ENCODE data around the gene PDZD2. TPM values are rescaled to one million over a fixed set of nuclear protein-coding genes. Genes with fewer than 3 reads are reported as not detected.

The PDZD2 gene
- total RNA-seq, 1 experiment from 2014 or later: 0.37 TPM

DNA sequence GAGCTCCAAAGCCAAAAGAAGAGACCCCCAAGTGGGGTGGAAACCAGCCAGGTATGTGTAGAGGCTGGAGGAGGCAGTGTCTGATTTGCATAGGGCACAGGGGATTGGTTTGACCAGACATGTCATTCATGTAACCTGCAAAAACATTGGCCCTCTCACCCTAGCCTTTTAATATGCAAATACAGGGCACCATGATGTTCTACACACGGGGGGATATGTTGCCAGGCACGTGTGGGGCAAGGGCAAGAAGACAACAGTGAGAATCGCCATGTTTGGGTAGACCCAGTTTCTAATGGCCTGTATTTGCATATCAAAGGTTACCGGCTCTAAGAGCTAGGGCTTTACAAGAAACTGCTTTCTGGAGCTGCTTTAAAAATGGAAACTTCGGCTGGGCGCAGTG is 326.3 kb downstream of the PDZD2 start:
- Histone ChIP-seq H3K9ac (ENCODE audit: low read length) (no peak overlapping the region), H3K9me2 (ENCODE audit: insufficient read depth) (no peaks in the 10 kb centered on the region), H3K27ac (ENCODE audit: low read depth, low read length) (no peak overlapping the region), H3K79me2 (ENCODE audit: insufficient read depth, low read length) (no peaks in the 10 kb centered on the region), H3K27me3 (ENCODE audit: insufficient read depth, low read length) (no peaks in the 10 kb centered on the region), H3K4me1 (ENCODE audit: control insufficient read depth in 1 of 2, insufficient read depth in 2 of 2, low read length in 2 of 2) (peaks cover 21 to 26% of the 10 kb centered on the region in 2 experiments), H3K4me3 (replicated peaks in 1 of 2; ENCODE audit: low read depth in 1 of 2, low read length in 2 of 2) (no peak overlapping the region), H3K4me2 (ENCODE audit: low read length) (no peak overlapping the region), H3K9me3 (ENCODE audit: control insufficient read depth in 1 of 2, insufficient read depth in 1 of 2, low read depth in 1 of 2, low read length in 2 of 2) (no peaks in the 10 kb centered on the region), H2AFZ (ENCODE audit: low read depth, low read length, poor library complexity, severe bottlenecking) (no peak overlapping the region), H4K20me1 (ENCODE audit: insufficient read depth) (no peaks in the 10 kb centered on the region), H3K36me3 (ENCODE audit: control insufficient read depth in 1 of 2, insufficient read depth in 2 of 2, low read length in 2 of 2) (no peaks in the 10 kb centered on the region)
- POLR2A ChIA-PET: no interaction called here
- TF ChIP-seq RAD21 (IDR thresholded peaks at IDR 0.05; ENCODE audit: low read depth): no peak
- no peak for TF ChIP-seq CBX3 (IDR thresholded peaks at IDR 0.05; ENCODE audit: low read depth)
- TF ChIP-seq CEBPB (IDR thresholded peaks at IDR 0.05; ENCODE audit: low read depth): no peak
- no peak for TF ChIP-seq POLR2A (IDR thresholded peaks at IDR 0.05; ENCODE audit: borderline replicate concordance, extremely low read depth, insufficient read depth, insufficient read length)
- TF ChIP-seq FOSL1 (IDR thresholded peaks at IDR 0.05; ENCODE audit: low read depth): no peak
- no peak for TF ChIP-seq EZH2 (IDR thresholded peaks at IDR 0.05)
- TF ChIP-seq, protein P1, sequence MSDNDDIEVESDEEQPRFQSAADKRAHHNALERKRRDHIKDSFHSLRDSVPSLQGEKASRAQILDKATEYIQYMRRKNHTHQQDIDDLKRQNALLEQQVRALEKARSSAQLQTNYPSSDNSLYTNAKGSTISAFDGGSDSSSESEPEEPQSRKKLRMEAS (IDR thresholded peaks at IDR 0.05): no peak
- TF ChIP-seq, protein P2, sequence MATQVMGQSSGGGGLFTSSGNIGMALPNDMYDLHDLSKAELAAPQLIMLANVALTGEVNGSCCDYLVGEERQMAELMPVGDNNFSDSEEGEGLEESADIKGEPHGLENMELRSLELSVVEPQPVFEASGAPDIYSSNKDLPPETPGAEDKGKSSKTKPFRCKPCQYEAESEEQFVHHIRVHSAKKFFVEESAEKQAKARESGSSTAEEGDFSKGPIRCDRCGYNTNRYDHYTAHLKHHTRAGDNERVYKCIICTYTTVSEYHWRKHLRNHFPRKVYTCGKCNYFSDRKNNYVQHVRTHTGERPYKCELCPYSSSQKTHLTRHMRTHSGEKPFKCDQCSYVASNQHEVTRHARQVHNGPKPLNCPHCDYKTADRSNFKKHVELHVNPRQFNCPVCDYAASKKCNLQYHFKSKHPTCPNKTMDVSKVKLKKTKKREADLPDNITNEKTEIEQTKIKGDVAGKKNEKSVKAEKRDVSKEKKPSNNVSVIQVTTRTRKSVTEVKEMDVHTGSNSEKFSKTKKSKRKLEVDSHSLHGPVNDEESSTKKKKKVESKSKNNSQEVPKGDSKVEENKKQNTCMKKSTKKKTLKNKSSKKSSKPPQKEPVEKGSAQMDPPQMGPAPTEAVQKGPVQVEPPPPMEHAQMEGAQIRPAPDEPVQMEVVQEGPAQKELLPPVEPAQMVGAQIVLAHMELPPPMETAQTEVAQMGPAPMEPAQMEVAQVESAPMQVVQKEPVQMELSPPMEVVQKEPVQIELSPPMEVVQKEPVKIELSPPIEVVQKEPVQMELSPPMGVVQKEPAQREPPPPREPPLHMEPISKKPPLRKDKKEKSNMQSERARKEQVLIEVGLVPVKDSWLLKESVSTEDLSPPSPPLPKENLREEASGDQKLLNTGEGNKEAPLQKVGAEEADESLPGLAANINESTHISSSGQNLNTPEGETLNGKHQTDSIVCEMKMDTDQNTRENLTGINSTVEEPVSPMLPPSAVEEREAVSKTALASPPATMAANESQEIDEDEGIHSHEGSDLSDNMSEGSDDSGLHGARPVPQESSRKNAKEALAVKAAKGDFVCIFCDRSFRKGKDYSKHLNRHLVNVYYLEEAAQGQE (IDR thresholded peaks at IDR 0.05; ENCODE audit: low read depth): no peak
- TF ChIP-seq SRF (IDR thresholded peaks at IDR 0.05; ENCODE audit: low read depth): no peak
- no peak for TF ChIP-seq TCF7L2 (IDR thresholded peaks at IDR 0.05; ENCODE audit: borderline replicate concordance, extremely low read depth, insufficient read depth, insufficient read length)
- TF ChIP-seq ZFX (IDR thresholded peaks at IDR 0.05): no peak
- TF ChIP-seq, protein P3, sequence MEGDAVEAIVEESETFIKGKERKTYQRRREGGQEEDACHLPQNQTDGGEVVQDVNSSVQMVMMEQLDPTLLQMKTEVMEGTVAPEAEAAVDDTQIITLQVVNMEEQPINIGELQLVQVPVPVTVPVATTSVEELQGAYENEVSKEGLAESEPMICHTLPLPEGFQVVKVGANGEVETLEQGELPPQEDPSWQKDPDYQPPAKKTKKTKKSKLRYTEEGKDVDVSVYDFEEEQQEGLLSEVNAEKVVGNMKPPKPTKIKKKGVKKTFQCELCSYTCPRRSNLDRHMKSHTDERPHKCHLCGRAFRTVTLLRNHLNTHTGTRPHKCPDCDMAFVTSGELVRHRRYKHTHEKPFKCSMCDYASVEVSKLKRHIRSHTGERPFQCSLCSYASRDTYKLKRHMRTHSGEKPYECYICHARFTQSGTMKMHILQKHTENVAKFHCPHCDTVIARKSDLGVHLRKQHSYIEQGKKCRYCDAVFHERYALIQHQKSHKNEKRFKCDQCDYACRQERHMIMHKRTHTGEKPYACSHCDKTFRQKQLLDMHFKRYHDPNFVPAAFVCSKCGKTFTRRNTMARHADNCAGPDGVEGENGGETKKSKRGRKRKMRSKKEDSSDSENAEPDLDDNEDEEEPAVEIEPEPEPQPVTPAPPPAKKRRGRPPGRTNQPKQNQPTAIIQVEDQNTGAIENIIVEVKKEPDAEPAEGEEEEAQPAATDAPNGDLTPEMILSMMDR (IDR thresholded peaks at IDR 0.05 in 2 of 3, conservative IDR thresholded peaks at IDR 0.05 in 1 of 3; ENCODE audit: borderline replicate concordance in 1 of 3, insufficient read depth in 1 of 3, low read depth in 2 of 3, low read length in 2 of 3): no peak
- no peak for DNase-seq (ENCODE audit: low read depth, low spot score)
- CTCF ChIA-PET: no interaction called here
- no peak for ATAC-seq
- BruUV-seq (replicated peaks): no TSS peak
- intact Hi-C loops (cut with micrococcal nuclease): no loop called here
- RAD21 ChIA-PET (ENCODE audit: low non-redundant PET in 1 of 2, low total read pairs in 2 of 2, uncharacterized antibody in 2 of 2, unreplicated experiment in 2 of 2): no interaction called here
